Stimulated activated CD8-positive, alpha-beta memory T cell treated with anti-CD3 and anti-CD28 coated beads, Interleukin-2, amount 100 ng/mL, for 1 hour (primary cell): ENCODE measurements around the gene PTPRU.

Experiments used
- DNase-seq, 2 donors: peaks; one replicate each; pipeline ENCODE4 v3.0.0-alpha.2; 2020; ENCODE audit warnings: low read depth in 2 of 2

The PTPRU gene

DNA sequence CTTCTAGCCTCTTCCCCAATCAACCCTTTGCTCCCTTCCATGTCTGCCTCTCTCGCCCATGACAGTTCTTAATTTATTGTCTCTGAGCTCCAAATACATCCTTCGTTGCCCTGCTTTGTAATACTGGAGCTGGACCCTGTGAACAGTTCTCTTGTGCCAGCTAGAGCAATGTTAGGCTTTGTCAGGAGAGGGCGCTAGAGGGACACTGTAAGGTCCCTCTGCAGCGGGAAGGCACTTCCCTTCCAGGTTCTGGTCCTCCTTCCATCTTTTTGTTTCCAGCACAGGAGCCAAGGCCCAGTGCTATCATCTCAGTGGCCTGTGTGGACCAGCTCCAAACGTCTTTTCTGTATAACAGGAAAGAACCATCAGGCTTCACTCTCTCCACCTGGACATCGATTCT, 95.9 kb downstream of the PTPRU start:
- DNase-seq: no peak

DNA sequence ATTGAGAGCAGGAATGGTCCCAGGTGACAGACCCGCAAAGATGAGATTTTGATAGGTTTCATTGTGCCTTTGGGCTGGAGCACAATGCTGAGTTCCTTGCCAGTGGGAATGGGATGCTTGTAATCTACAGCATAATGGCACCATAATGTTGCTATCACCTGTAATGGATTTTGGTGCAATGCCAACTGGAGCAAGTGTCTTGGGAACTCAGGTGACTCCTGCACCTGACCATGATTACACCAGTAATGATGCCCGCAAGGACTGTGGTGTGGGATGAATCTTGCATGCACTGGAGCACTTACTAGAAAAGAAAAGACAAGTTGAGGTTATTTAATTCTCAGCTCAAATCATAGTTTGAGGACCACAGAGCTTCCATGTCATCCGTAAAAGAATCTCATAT, 96.7 kb downstream of the PTPRU start:
- DNase-seq: no peak

DNA sequence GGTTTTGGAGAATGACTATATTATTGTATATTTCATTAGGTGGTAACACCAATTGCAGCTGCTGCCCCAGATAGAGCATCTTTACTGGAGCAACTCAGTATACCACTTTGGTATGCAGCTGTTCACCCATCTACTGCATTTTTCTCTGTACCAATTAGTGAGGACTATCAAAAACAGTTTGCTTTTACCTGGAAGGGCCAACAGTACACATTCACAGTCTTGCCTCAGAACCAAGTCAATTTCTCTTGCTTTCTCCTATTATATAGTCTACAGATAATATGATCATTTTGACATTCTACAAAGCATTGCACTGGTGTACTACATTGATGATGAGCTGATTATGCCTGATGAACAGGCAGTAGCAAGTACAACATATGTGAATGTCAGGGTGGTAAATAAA, 99.3 kb downstream of the PTPRU start:
- DNase-seq: no peak

DNA sequence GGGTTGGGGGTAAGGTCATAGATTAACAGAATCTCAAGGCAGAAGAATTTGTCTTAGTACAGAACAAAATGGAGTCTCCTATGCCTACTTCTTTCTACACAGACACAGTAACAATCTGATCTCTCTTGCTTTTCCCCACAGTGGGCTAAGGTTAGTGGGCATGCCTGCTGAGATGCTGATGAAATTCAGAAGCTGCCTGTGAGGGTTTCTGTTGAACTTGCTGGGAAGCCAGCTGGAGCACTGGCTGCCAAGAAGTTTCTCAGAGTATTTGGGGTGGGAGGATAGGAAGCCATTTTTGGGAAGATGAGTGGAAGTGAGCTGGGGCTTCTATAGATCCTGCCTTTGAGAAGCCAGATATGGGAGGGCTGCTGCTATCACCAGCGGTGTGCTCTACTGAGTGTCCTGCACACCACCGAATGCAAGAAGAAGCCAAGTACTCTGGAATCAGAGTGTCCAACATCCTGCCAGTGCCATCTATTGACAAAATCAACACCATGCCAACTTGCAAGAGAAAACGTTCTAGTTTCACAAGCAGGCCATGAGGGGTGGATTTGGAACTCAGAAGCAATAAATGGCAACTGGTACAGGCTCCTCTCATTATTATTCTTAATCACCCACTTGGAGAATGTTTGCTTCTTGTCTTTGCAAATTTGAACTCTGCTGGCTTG, 102.7 kb downstream of the PTPRU start:
- no peak for DNase-seq

DNA sequence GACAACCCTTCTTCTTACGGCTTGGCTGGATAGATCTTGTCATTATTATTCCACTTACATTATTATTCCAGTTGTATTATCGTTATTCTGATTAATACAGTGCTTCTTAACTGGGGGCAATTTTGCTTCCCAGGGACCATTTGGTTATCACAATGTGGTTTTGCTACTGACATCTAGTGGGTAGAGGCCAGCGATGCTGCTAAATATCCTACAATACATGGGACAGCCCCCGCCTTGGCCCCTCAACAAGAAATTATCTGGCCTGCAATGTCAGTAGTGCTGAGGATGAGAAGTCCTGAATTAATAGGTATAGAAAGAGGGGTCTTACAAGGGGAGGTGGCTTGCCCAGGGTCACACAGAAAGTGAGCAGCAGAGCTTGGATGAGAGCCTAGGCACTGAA, 105.6 kb downstream of the PTPRU start:
- no peak for DNase-seq

DNA sequence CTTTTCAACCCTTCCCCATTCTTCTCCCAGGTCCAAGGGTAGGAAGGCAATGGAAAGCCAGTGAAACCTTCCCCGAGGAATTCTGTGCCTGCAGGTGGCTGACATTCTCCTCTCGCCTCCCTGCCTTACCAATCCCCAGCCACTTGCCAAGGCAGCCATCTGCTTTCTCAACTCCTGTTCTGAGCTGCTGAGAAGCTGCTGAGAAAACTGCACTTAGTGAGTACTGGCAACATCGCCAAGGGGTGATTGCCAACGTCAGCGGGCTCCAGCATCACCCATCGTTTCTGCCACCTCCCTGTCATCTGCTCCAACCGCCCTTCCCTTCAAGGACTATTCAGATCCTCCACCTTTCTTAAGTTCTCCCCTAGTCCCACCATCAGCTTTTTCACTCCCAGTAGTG, 106.0 kb downstream of the PTPRU start:
- DNase-seq: no peak

DNA sequence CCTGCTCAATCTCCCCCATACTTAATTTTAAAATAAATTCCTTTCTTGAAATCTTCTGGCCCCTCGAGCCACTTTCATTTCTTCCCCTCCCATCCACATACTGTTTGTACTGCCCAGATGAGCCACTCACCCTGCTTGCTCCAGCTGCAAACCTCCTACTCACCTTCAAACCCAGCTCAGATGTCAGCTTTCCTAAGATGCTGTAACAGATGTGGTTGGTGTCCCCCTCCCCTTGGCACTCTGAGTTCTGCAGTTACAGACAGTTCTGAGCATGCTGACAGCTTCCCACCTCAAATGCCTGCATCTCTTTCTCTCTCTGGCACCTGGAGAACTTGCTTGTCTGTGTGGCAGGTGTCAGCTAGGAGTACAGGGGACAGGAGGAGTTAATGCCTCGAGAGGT, 106.7 kb downstream of the PTPRU start:
- DNase-seq: no peak

DNA sequence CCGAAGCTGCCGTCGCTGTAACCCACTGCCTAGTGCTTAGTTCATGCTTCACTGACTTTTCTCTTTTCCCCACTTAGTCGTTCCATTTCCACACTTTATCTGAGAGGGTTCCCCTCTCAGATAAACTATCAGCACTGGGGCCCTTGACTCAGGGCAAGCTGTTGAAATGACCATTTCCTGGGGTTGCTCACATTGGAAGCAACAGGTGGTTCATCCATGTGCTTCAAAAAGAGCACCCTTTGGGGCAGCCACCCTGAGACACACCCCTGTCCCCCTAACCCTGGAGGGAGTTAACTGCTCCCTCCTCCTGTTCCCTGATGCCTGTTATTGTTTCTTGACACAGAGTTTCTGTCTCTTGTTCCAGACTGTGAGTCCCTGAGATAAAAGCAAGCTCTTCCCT, 107.2 kb downstream of the PTPRU start:
- DNase-seq: no peak

DNA sequence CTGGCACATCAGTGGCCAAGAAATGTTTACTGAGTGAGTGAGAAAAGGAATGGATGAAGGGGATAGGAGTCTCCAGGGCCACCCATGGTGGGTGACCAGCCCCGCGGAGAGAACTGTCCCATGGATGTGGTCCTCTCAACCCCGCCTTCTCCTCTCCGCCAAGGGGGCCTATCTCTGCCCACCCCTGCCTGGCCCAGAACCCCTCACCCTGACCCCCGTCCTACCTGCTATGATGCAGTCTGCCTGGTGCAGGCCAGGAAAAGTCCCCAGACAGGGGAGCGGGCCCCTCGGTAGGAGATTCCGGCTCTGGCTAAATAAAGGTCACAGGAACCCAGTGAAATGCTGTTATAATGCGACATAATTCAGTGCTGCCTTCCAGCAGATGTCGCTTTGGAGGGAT, 107.6 kb downstream of the PTPRU start:
- no peak for DNase-seq

DNA sequence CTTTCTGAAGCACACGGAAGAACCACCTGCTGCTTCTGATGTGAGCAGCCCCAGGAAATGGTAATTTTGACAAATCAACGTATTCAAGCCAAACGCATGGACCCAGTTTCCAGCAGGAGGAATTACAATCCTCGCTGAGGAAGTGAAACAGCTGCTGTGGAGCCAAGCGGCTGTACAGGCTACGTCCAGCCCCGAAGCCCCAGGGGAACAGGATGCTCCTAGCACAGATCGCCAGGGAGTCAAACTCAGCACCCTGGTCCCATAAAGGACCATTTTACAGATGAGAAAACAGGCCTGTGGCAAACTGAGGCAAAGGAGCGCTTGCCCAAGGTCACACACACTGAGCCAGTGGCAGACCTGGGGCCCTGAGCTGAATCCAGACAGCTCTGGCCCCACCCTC, 108.0 kb downstream of the PTPRU start:
- no peak for DNase-seq

DNA sequence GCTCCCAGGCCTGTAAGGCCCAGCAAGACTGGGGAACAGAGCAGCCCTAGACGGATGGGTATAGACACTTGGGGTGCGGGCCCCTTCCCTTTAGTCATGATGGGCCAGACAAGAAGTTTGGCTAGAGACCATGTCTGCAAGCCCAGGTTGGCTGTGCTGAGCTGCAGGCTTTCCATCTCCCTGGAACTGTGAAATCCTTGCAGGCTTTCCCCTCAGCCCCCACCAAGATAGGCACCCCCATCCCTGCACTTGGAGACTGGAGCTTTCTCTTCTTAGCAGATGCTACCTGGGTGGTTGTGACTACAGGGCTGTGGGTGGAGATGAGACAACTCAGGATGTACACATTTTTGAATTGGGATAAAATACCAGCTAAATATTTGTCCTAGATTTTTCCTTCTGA, 110.3 kb downstream of the PTPRU start:
- DNase-seq: no peak

DNA sequence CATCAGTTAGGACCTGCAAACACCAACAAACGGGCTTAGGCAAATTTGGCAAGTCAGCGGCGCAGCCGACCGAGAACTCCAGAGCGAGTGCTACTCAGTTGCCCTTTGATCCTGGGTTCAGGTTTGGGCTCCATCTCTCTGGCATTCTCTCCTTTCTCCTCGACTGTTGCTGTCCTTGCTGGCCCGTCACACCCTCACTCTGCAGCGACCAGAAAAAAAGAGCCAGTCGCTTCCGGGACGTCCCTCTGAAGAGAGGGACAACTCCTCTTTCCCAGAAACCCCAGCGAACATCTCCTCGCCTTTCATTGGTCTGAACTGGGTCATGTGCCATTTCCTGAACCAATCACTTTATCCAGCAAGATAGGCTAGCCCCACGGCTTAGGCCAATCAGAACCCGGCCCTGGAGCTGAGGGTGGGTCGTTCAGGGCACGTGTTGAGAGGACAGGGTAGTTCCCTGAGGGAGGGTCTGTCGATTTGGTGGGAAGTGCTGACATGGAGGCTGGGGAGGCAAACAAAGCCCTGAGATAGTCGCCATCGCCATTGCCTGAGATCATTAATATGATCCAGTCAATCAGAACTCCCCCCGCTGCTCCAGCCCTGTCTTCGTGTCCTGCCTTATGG, 113.7 kb downstream of the PTPRU start:
- DNase-seq: no peak

DNA sequence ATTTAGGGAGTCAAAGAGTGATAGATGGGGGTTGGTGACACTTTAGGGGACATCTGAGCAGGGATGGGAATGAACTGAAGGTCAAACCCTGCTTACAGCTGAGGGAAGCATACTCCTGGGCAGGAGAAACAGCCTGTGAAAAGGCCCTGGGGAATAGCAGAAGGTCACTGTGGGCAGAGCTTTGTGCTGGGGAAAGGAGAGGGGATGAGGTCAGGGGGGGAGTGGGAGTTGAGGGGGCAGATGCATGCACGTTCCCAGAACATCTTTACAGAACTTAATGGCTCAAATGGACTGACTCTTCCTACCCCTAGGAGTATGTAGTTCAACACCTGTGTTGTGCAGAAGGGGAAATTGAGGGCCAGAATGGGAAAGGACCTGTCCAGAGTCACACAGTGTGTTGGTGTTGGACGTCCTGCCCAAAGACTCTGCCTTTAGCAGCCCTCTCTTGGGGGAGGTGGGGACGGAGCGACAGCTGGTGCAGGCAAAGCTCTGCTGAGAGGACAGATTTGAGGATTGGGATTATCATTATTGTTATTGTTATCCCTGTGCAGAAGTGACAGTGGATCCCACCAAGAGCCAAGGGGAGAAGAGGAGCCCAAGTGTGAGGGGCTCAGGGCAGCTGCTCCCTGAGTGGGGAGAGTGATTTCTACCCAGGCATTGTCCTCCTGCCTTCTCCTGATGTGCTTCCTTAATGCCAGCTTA, 116.5 kb downstream of the PTPRU start:
- no peak for DNase-seq

DNA sequence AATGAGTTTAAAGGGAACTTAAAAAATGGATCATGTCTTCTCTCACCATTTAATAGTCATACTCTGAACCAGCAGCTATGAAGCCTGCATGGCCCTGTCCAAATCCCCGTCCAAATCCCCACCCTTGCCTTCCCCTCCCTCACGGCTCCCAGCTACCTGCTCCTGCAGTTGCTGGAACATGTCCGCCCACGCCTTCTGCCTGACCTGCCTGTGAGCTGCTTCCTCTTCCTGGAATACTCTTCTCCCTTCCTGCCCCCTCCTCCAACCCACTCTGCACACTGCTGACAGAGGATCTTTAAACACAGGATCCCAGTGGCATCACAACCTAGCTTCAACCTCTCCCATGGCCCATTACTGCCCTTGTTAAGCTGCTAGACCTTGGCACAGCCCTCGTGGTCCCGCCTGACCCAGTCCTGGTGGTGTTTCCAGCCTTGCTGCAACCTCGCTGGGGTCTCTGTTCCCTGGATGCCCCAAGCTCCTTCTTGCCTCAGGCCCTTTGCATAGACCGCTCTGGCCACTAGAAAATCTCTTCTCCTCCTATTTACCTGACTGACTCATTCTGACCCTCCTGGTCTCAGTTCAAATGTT, 118.3 kb downstream of the PTPRU start:
- DNase-seq: no peak

DNA sequence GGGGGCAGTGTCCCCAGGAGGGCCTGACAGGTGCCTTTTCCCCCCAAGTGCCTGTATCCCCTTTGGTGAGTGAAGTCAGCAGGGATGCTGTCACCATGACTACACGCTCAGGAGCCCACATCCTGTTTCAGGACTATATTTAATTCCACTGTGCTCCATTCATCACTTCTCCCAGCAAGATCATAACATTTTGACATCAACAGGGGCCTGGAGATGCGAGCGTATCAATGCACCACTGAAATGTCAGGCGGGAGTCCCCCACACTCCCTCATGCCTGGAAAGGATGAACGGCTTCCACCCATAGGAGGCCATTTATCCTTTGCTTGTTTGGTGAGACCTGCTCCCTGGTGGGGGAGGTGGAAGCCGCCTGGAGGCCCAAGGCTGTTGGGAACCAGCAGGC, 119.1 kb downstream of the PTPRU start:
- DNase-seq: no peak

DNA sequence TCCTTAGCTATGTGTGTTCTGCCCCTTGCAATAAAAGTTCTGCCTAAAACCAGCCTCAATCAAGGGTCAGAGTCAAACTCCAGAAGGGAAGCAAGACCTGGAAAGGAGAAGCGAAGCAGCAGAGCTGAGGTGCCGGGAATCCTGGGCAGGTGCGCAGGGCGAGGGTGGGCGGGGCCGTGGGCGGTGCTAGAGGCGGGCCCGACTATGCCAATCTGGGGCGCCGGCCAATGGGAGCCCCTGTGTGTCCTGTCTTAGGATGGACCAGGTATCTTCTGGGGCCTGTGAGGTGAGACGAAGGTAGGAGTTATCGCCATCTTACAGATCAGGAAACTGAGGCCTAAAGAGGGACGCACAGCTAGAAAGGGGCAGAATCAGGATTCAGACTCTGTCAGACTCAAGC, 120.3 kb downstream of the PTPRU start:
- no peak for DNase-seq

DNA sequence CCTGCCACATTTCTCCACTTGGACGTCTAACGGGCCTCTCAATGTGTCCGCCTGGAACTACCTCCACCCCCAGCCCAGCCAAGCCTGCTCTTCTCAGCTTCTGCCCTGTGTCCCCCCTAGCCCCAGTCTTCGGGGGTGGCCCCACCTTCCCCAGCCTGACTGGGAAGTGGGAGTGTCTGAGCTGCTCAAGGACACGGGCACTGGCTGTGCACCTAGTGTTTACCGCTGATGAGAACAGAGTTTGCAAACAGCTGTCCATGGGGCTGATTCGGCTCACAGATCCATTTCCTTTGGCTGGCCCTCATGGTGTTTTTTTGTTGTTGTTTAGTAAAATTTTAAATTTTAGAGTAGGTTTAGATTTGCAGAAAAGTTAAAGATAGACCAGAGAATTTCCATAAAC, 121.1 kb downstream of the PTPRU start:
- no peak for DNase-seq

DNA sequence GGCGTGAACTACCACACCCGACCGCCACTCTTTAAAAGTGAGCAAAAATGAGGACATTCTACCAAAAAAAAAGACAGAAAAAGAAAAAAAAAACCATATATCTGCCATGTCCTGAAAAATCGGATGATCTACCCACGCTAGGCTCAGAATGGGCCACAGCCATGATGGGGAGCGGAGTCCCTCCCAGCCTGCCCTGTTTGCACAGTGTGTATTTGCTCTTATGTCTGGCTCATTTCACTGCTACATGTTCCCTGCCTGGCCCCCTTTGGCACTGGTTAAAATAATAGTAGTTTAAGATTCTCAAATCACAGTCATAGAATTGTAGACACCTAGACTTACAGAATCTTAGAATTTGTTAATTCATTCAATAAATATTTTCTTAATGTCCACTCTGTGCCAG, 121.9 kb downstream of the PTPRU start:
- DNase-seq: no peak

DNA sequence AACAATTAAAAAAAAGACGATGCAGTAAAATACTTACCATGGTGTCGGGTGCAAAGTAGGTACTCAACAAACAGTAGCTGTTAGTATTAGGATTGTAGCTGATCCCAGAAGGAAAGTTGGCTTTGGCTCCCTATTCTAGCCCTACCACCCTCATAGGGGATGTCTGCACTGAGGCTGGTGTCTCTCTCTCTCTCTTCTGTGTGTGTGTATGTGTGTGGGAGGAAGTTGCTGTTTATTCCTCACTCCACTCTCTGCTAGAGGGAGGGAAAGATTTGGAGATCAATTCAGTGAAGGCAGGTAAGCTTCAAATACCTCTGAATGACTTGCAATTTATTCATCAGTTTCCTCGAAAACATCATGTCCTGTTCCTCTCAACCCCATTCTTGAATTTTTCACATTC, 124.4 kb downstream of the PTPRU start:
- DNase-seq: no peak

DNA sequence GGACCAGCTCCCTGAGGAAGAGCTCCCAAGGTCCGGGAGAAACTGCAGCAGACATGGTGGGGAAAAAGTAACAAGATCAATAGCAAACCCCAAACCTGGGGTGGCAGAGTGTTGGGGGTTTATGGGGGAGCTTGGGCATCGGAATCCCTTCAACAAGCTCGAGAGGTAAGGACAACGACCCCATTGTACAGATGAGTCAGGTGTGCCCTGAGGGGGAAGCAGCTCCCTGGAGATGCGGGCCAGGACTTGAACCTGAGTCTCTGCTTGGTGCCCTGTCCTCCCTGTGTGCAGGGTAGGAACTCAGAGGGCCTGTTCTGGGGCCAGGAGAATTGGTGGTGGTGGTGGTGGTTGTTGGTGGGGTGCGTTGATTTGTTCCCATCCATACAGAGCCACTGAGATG, 125.4 kb downstream of the PTPRU start:
- no peak for DNase-seq

DNA sequence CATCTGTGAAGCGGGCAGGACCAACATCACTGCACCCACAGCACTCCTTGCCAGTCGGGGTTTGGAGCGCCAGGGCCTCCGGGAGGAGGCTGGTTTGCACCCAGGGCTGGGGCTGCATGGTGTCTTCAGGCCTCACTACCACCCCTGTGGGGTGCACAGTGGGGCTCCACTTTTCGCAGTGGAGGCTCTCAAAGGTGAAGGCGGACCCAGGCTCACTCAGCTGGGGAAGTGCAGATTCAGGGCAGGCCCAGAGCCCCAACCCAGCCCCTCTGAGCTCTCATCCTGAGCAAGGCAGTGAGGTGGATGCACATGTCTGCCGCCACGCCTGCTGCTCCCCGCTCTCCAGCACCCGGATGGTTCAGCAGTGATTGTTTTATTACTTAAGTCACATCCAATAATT, 125.8 kb downstream of the PTPRU start:
- DNase-seq: no peak

DNA sequence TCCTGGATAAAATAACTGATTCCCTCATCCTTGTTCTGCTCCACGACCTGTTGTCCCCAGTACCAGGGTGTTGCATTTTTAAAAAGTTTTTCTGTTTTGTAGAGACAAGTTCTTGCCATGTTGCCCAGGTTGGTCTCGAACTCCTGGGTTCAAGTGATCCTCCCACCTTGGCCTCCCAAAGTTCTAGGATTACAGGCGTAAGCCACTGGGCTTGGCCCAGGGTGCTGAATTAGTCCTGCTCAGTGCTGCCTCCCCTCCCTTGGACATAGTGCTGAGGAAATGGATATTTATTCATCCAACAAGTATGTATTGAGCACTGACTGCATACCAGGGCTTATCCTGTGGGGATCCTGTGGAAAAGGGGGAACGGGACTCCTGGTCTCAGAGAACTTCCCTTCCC, 126.4 kb downstream of the PTPRU start:
- DNase-seq: no peak

DNA sequence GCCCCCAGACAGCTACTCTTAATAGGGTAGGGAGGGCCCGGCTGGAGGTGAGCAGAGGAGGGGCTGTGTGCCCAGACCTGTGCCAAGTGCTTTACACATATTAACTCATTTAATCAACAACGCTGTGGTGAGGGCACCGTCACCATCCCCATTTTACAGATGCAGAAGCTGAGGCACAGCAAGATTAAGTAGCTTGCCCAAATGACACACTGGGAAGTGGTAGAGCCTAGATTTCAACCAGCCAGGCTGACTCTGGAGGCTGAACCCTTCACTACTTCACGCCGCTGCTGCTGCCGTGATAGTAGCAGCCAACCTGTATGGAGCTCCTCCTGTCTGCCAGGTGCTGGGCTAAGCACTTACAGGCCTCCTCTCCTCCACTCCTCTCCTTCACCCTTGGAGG, 127.2 kb downstream of the PTPRU start:
- DNase-seq: no peak
